Neuronal stem cell (in vitro differentiated cells): ENCODE measurements around the gene NRXN3.

Experiments used
- DNase-seq: peaks from one replicate; pipeline ENCODE4 v3.0.0-alpha.2; 2013; ENCODE audit warnings: low spot score
- H2AFZ ChIP-seq: one replicate; pipeline ENCODE4 v1.6.1; 2013; ENCODE audit warnings: mild to moderate bottlenecking, low read length, inconsistent platforms
- H2AK5ac ChIP-seq: 2 replicates; pipeline ENCODE4 v1.6.1; 2013; ENCODE audit warnings: low read depth, mild to moderate bottlenecking, inconsistent platforms, low read length, moderate library complexity, mixed read lengths
- H2BK120ac ChIP-seq: 2 replicates; pipeline ENCODE4 v1.6.1; 2013; ENCODE audit warnings: low read depth, mild to moderate bottlenecking, inconsistent platforms, low read length, moderate library complexity, mixed read lengths
- H2BK12ac ChIP-seq: one replicate; pipeline ENCODE4 v1.6.1; 2013; ENCODE audit warnings: low read length, inconsistent platforms
- H2BK15ac ChIP-seq: 2 replicates; pipeline ENCODE4 v1.6.1; 2013; ENCODE audit warnings: mild to moderate bottlenecking, low read length, inconsistent platforms, mixed read lengths
- H2BK5ac ChIP-seq: one replicate; pipeline ENCODE4 v1.6.1; 2013; ENCODE audit warnings: inconsistent platforms, mild to moderate bottlenecking, low read length, moderate library complexity
- H3K14ac ChIP-seq: one replicate; pipeline ENCODE4 v1.6.1; 2013; ENCODE audit warnings: low read length, inconsistent platforms
- H3K18ac ChIP-seq: 2 replicates; pipeline ENCODE4 v1.6.1; 2013; ENCODE audit warnings: low read length, inconsistent platforms
- H3K23ac ChIP-seq: 2 replicates; pipeline ENCODE4 v1.6.1; 2013; ENCODE audit warnings: low read depth, mild to moderate bottlenecking, mixed read lengths, low read length, inconsistent platforms; ENCODE audit not compliant: poor library complexity
- H3K27ac ChIP-seq: replicated peaks from 3 replicates; pipeline ENCODE4 v1.5.1; 2013; ENCODE audit warnings: low read length, inconsistent platforms
- H3K27me3 ChIP-seq, 3 experiments: 2 replicates each; pipeline ENCODE4 v1.6.1; 2013; ENCODE audit warnings: low read length in 3 of 3, mild to moderate bottlenecking in 2 of 3, inconsistent platforms in 1 of 3, low read depth in 1 of 3, mixed read lengths in 1 of 3, moderate library complexity in 1 of 3; ENCODE audit not compliant: control insufficient read depth in 3 of 3, insufficient read depth in 3 of 3
- H3K36me3 ChIP-seq, 2 donors: replicated peaks in 1 of 2; 2 replicates each; pipeline ENCODE4 v1.6.1; 2013; ENCODE audit warnings: low read length in 2 of 2; ENCODE audit not compliant: control insufficient read depth in 2 of 2, insufficient read depth in 2 of 2
- H3K4ac ChIP-seq: 2 replicates; pipeline ENCODE4 v1.6.1; 2013; ENCODE audit warnings: inconsistent platforms, mild to moderate bottlenecking, low read length, moderate library complexity
- H3K4me1 ChIP-seq, 2 donors: 1 replicate in 1 of 2; 2 replicates in 1 of 2; pipeline ENCODE4 v1.6.1; 2013; ENCODE audit warnings: low read length in 2 of 2, low read depth in 1 of 2; ENCODE audit not compliant: control insufficient read depth in 2 of 2, insufficient read depth in 1 of 2
- H3K4me2 ChIP-seq: one replicate; pipeline ENCODE4 v1.6.1; 2013; ENCODE audit warnings: mild to moderate bottlenecking, low read length, inconsistent platforms; ENCODE audit not compliant: insufficient read depth, poor library complexity, severe bottlenecking
- H3K4me3 ChIP-seq, 2 donors: 2 replicates each; pipeline ENCODE4 v1.5.1; 2013; ENCODE audit warnings: low read length in 2 of 2, mild to moderate bottlenecking in 2 of 2, inconsistent platforms in 1 of 2, moderate library complexity in 1 of 2
- H3K79me1 ChIP-seq: one replicate; pipeline ENCODE4 v1.6.1; 2013; ENCODE audit warnings: low read depth, mild to moderate bottlenecking, inconsistent platforms, low read length, moderate library complexity
- H3K9ac ChIP-seq: one replicate; pipeline ENCODE4 v1.6.1; 2013; ENCODE audit warnings: mild to moderate bottlenecking, low read depth, low read length, inconsistent platforms; ENCODE audit not compliant: poor library complexity
- H3K9me3 ChIP-seq, 2 donors: replicated peaks in 1 of 2; 2 replicates each; pipeline versions ENCODE3 to v1.6.1; 2013; ENCODE audit warnings: low read length in 2 of 2, mild to moderate bottlenecking in 2 of 2, inconsistent platforms in 1 of 2, low read depth in 1 of 2, mixed read lengths in 1 of 2, moderate library complexity in 1 of 2; ENCODE audit not compliant: control insufficient read depth in 2 of 2, insufficient read depth in 1 of 2
- H4K8ac ChIP-seq: one replicate; pipeline ENCODE4 v1.6.1; 2013; ENCODE audit warnings: low read depth, mild to moderate bottlenecking, inconsistent platforms, low read length, moderate library complexity
- H4K91ac ChIP-seq: one replicate; pipeline ENCODE4 v1.6.1; 2013; ENCODE audit warnings: low read length, low read depth, mild to moderate bottlenecking, inconsistent platforms; ENCODE audit not compliant: poor library complexity
- WGBS, 2 donors: extraction: QIAGEN DNeasy Blood & Tissue Kit; methylation state at CpG; one replicate each; pipeline ENCODE4 v1.1.7; 2013; ENCODE audit warnings: missing lambda C conversion rate in 2 of 2, mixed read lengths in 1 of 2; ENCODE audit not compliant: insufficient read length in 2 of 2, insufficient replicate concordance in 1 of 2; ENCODE audit errors: extremely low coverage in 2 of 2; 5-methylcytosine and 5-hydroxymethylcytosine counted together

NRXN3 gene

GRCh38 chr14:79093531-79093930 lies 923.4 kb downstream of the NRXN3 start:
- Histone ChIP-seq H3K36me3 (no peaks in the 10 kb centered on the region), H2AFZ (no peak overlapping the region), H3K9ac (no peak overlapping the region), H3K4me2 (no peak overlapping the region), H2BK15ac (no peak overlapping the region), H3K79me1 (no peaks in the 10 kb centered on the region), H2BK120ac (no peak overlapping the region), H3K4ac (no peak overlapping the region), H3K9me3 (no peaks in the 10 kb centered on the region), H2BK12ac (no peak overlapping the region), H4K91ac (no peak overlapping the region), H3K4me1 (peaks cover 0 to 6% of the 10 kb centered on the region in 2 donors), H3K18ac (no peak overlapping the region), H2AK5ac (no peak overlapping the region), H3K23ac (no peak overlapping the region), H3K27me3 (no peaks in the 10 kb centered on the region), H2BK5ac (no peak overlapping the region), H4K8ac (no peak overlapping the region), H3K4me3 (no peak overlapping the region), H3K14ac (no peak overlapping the region), H3K27ac (no peak overlapping the region)
- no peak for DNase-seq
- no CpG with 5 or more reads among the region's 5 CpGs for WGBS, 2 donors

DNA sequence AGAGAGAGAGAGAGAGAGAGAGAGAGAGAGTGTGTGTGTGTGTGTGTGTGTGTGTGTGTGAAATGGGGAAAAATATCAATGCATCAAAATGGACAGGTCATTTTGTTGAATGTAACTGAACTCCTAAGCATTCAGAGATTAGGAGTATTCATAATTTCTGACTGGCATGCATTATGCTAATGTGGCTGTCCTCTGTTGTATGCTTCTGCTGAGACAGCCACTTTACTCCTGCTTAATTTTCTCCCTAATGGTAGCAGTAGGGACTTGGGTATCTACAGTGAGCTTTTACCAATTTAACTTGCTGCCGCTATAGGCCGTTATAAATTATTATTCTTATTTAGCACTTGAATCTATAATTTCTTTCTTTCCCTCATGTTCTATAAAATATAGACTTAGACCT lies 924.8 kb downstream of the NRXN3 start:
- Histone ChIP-seq H3K4me1 (peaks cover 0 to 6% of the 10 kb centered on the region in 2 donors), H3K18ac (no peak overlapping the region)

DNA sequence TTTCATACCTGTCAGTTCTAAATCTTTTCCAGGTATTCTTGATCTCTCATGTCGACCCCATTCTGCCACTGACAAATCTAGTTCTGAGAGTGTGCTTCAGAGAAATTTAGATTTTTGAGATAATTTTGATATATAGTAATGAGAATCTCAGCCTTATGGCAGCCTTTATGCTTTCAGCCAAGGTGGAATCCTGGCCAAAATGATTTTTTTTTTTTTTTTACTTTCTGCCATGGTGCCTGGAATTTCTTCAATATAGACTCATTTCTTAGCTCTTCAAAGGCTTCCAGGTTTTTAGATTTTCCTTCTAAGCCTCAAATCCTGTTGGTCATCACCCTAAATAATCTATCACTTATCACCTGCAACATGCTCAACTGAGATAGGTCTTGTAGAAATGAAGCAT lies 926.6 kb downstream of the NRXN3 start:
- no peak overlapping the region for H4K8ac ChIP-seq
- no peak overlapping the region for H3K4me3 ChIP-seq
- H3K9me3 ChIP-seq, result no peaks in the 10 kb centered on the region
- H2AFZ ChIP-seq, result no peak overlapping the region
- no peak overlapping the region for H3K9ac ChIP-seq
- no peak for DNase-seq
- H3K27ac ChIP-seq, result no peak overlapping the region
- H3K23ac ChIP-seq, result no peak overlapping the region
- no peak overlapping the region for H3K4ac ChIP-seq
- no peak overlapping the region for H2BK12ac ChIP-seq
- H3K36me3 ChIP-seq, result no peaks in the 10 kb centered on the region
- no peaks in the 10 kb centered on the region for H3K79me1 ChIP-seq
- H3K18ac ChIP-seq, result no peak overlapping the region
- H4K91ac ChIP-seq, result no peak overlapping the region
- peaks cover 0 to 2% of the 10 kb centered on the region in 2 donors for H3K4me1 ChIP-seq
- no peak overlapping the region for H2BK15ac ChIP-seq
- H2BK120ac ChIP-seq, result no peak overlapping the region
- H3K27me3 ChIP-seq, result no peaks in the 10 kb centered on the region
- H2BK5ac ChIP-seq, result no peak overlapping the region
- no peak overlapping the region for H2AK5ac ChIP-seq
- no peak overlapping the region for H3K4me2 ChIP-seq
- WGBS, 2 donors, result no CpG with 5 or more reads among the region's 1 CpG
- no peak overlapping the region for H3K14ac ChIP-seq

More for the DNA sequence above, 924.8 kb downstream of the NRXN3 start:
- WGBS, 2 donors, result no CpG with 5 or more reads among the region's 2 CpGs
- Histone ChIP-seq H2BK15ac (no peak overlapping the region), H3K14ac (no peak overlapping the region), H3K9me3 (no peaks in the 10 kb centered on the region), H3K27me3 (no peaks in the 10 kb centered on the region), H3K4me2 (no peak overlapping the region), H3K79me1 (no peaks in the 10 kb centered on the region), H4K8ac (no peak overlapping the region), H3K9ac (no peak overlapping the region), H3K23ac (no peak overlapping the region), H2BK12ac (no peak overlapping the region), H2AK5ac (no peak overlapping the region), H3K36me3 (no peaks in the 10 kb centered on the region), H3K27ac (no peak overlapping the region), H4K91ac (no peak overlapping the region), H2BK5ac (no peak overlapping the region), H3K4ac (no peak overlapping the region), H3K4me3 (no peak overlapping the region), H2BK120ac (no peak overlapping the region), H2AFZ (no peak overlapping the region)
- DNase-seq, result no peak

DNA sequence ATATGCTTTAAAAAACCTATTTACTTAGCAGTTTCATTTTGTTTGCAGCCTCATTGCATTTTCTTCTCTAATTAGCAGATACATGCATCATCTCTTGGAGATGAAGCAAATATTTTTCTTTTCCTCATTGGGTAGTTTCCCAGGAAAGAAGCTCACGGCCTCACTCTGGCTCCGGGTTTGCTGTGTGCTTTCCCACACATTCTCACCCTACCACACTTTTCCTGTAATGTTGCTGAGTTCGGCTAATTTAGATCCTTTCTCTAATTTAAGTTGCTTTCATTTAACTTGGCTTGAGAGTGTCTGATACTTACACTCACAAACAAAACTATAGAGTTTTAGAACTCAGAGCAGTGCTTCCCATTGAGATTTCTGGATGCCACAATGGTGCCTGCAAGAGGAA lies 928.2 kb downstream of the NRXN3 start:
- no peak overlapping the region for H4K8ac ChIP-seq
- no peak overlapping the region for H2AK5ac ChIP-seq
- no peak overlapping the region for H3K4me2 ChIP-seq
- H3K23ac ChIP-seq, result no peak overlapping the region
- H3K4me3 ChIP-seq, result no peak overlapping the region
- H2BK15ac ChIP-seq, result no peak overlapping the region
- H2BK5ac ChIP-seq, result no peak overlapping the region
- H2AFZ ChIP-seq, result no peak overlapping the region
- H3K79me1 ChIP-seq, result no peaks in the 10 kb centered on the region
- no peak overlapping the region for H3K4ac ChIP-seq
- no peak overlapping the region for H3K18ac ChIP-seq
- H3K9ac ChIP-seq, result no peak overlapping the region
- H3K27me3 ChIP-seq, result no peaks in the 10 kb centered on the region
- no CpG with 5 or more reads among the region's 3 CpGs for WGBS, 2 donors
- H3K4me1 ChIP-seq, result peaks cover 0 to 2% of the 10 kb centered on the region in 2 donors
- DNase-seq, result no peak
- H2BK12ac ChIP-seq, result no peak overlapping the region
- no peaks in the 10 kb centered on the region for H3K9me3 ChIP-seq
- H2BK120ac ChIP-seq, result no peak overlapping the region
- no peak overlapping the region for H3K14ac ChIP-seq
- no peaks in the 10 kb centered on the region for H3K36me3 ChIP-seq
- H3K27ac ChIP-seq, result no peak overlapping the region
- H4K91ac ChIP-seq, result no peak overlapping the region
